Stomach smooth muscle (tissue), 2 donors: ENCODE data around the gene TMEM100.

Source experiments
- H3K27ac ChIP-seq: one replicate; pipeline ENCODE4 v1.7.0; 2013; ENCODE audit warnings: mild to moderate bottlenecking, low read length, inconsistent platforms
- H3K27me3 ChIP-seq, 2 donors: one replicate each; pipeline ENCODE4 v1.7.0; 2013; ENCODE audit warnings: low read length in 2 of 2; ENCODE audit not compliant: insufficient read depth in 2 of 2, control insufficient read depth in 1 of 2
- H3K36me3 ChIP-seq, 2 donors: one replicate each; pipeline ENCODE4 v1.7.0; 2013; ENCODE audit warnings: low read length in 2 of 2; ENCODE audit not compliant: control insufficient read depth in 2 of 2, insufficient read depth in 2 of 2
- H3K4me1 ChIP-seq: one replicate; pipeline ENCODE4 v1.7.0; 2013; ENCODE audit warnings: low read length; ENCODE audit not compliant: control insufficient read depth, insufficient read depth
- H3K4me3 ChIP-seq, 2 donors: one replicate each; pipeline ENCODE4 v1.7.0; 2013; ENCODE audit warnings: low read length in 2 of 2
- H3K9ac ChIP-seq, 2 donors: one replicate each; pipeline ENCODE4 v1.7.0; 2013; ENCODE audit warnings: low read length in 2 of 2, mild to moderate bottlenecking in 1 of 2
- H3K9me3 ChIP-seq, 2 donors: one replicate each; pipeline ENCODE4 v1.7.0; 2013; ENCODE audit warnings: low read length in 2 of 2; ENCODE audit not compliant: control insufficient read depth in 2 of 2
- donor health status: healthy.
- donor health status: Pancreatic carcinoma.

TMEM100 gene

GRCh38 chr17:55705847-55706246, 16.8 kb downstream of the TMEM100 start:
- no peak overlapping the region for H3K27ac ChIP-seq
- H3K4me3 ChIP-seq = no peak overlapping the region
- H3K4me1 ChIP-seq = peaks cover 30% of the 10 kb centered on the region
- H3K36me3 ChIP-seq = no peaks in the 10 kb centered on the region
- no peaks in the 10 kb centered on the region for H3K27me3 ChIP-seq
- no peak overlapping the region for H3K9ac ChIP-seq
- no peaks in the 10 kb centered on the region for H3K9me3 ChIP-seq

GRCh38 chr17:55704401-55704800, 18.3 kb downstream of the TMEM100 start:
- Histone ChIP-seq H3K9ac (no peak overlapping the region), H3K27me3 (no peaks in the 10 kb centered on the region), H3K36me3 (no peaks in the 10 kb centered on the region), H3K9me3 (no peaks in the 10 kb centered on the region), H3K4me1 (peaks cover 24% of the 10 kb centered on the region), H3K27ac (peak overlapping the region; percentile 31), H3K4me3 (no peak overlapping the region)

- Histone ChIP-seq H3K36me3 (no peaks in the 10 kb centered on the region), H3K27ac (peak overlapping the region; percentile 74), H3K4me1 (peaks cover 23% of the 10 kb centered on the region), H3K9me3 (no peaks in the 10 kb centered on the region), H3K27me3 (no peaks in the 10 kb centered on the region), H3K9ac (no peak overlapping the region), H3K4me3 (peak overlapping the region in 1 of 2 donors; percentile 15)
These were observed 20.5 kb downstream of the TMEM100 start for GRCh38 chr17:55702150-55702549.

- no peaks in the 10 kb centered on the region for H3K27me3 ChIP-seq
- peak overlapping the region in 1 of 2 donors; percentile 13 for H3K9ac ChIP-seq
- peak overlapping the region; percentile 37 for H3K27ac ChIP-seq
- no peaks in the 10 kb centered on the region for H3K9me3 ChIP-seq
- H3K4me1 ChIP-seq = peaks cover 19% of the 10 kb centered on the region
- no peak overlapping the region for H3K4me3 ChIP-seq
- no peaks in the 10 kb centered on the region for H3K36me3 ChIP-seq
These were observed 23.3 kb downstream of the TMEM100 start for GRCh38 chr17:55699181-55699860.

- no peak overlapping the region for H3K9ac ChIP-seq
- H3K4me3 ChIP-seq = no peak overlapping the region
- H3K4me1 ChIP-seq = peaks cover 39% of the 10 kb centered on the region
- H3K9me3 ChIP-seq = no peaks in the 10 kb centered on the region
- no peaks in the 10 kb centered on the region for H3K27me3 ChIP-seq
- H3K36me3 ChIP-seq = no peaks in the 10 kb centered on the region
- peak overlapping the region; percentile 43 for H3K27ac ChIP-seq
These were observed 28.3 kb downstream of the TMEM100 start for GRCh38 chr17:55694286-55694910.

GRCh38 chr17:55693254-55694216, 29.1 kb downstream of the TMEM100 start:
- Histone ChIP-seq H3K9ac (no peak overlapping the region), H3K27ac (peak overlapping the region; percentile 43), H3K4me1 (peaks cover 34% of the 10 kb centered on the region), H3K4me3 (peak overlapping the region in 1 of 2 donors; percentile 36), H3K27me3 (no peaks in the 10 kb centered on the region), H3K36me3 (no peaks in the 10 kb centered on the region), H3K9me3 (no peaks in the 10 kb centered on the region)

- Histone ChIP-seq H3K4me3 (no peak overlapping the region), H3K36me3 (no peaks in the 10 kb centered on the region), H3K4me1 (peaks cover 34% of the 10 kb centered on the region), H3K9ac (no peak overlapping the region), H3K27me3 (no peaks in the 10 kb centered on the region), H3K27ac (peak overlapping the region; percentile 43), H3K9me3 (no peaks in the 10 kb centered on the region)
These were observed 30.4 kb downstream of the TMEM100 start for GRCh38 chr17:55692276-55692675.

GRCh38 chr17:55691666-55692065, 31.0 kb downstream of the TMEM100 start:
- no peaks in the 10 kb centered on the region for H3K9me3 ChIP-seq
- peak overlapping the region; percentile 43 for H3K27ac ChIP-seq
- peaks cover 34% of the 10 kb centered on the region for H3K4me1 ChIP-seq
- H3K9ac ChIP-seq = no peak overlapping the region
- no peaks in the 10 kb centered on the region for H3K27me3 ChIP-seq
- no peak overlapping the region for H3K4me3 ChIP-seq
- H3K36me3 ChIP-seq = no peaks in the 10 kb centered on the region

- Histone ChIP-seq H3K27me3 (no peaks in the 10 kb centered on the region), H3K27ac (no peak overlapping the region), H3K9ac (no peak overlapping the region), H3K4me3 (no peak overlapping the region), H3K9me3 (no peaks in the 10 kb centered on the region), H3K36me3 (no peaks in the 10 kb centered on the region), H3K4me1 (peaks cover 34% of the 10 kb centered on the region)
These were observed 32.6 kb downstream of the TMEM100 start for GRCh38 chr17:55690105-55690508.

GRCh38 chr17:55689672-55690071, 33.0 kb downstream of the TMEM100 start:
- Histone ChIP-seq H3K4me1 (peaks cover 32% of the 10 kb centered on the region), H3K27ac (no peak overlapping the region), H3K27me3 (no peaks in the 10 kb centered on the region), H3K36me3 (no peaks in the 10 kb centered on the region), H3K9me3 (no peaks in the 10 kb centered on the region), H3K9ac (no peak overlapping the region), H3K4me3 (no peak overlapping the region)
